Neural cell (in vitro differentiated cells): Measurements from ENCODE around the gene MTOR. TPM values are rescaled to one million over a fixed set of nuclear protein-coding genes. Genes with fewer than 3 reads are reported as not detected.

ENCODE experiments used
- H2AFZ ChIP-seq: fragments of 200-600, 300-800 bp; sonication (generic), shearing (Covaris generic); 2 replicates; pipeline ENCODE4 v1.6.0; 2014; ENCODE audit warnings: low read depth, mild to moderate bottlenecking, antibody characterized with exemption, low read length, moderate library complexity
- H3F3A ChIP-seq: fragments of 200-600 bp; shearing (Covaris generic); 2 replicates; pipeline ENCODE4 v1.6.1; 2016; ENCODE audit warnings: mild to moderate bottlenecking, moderate library complexity, mixed read lengths, antibody characterized with exemption, low read length; ENCODE audit not compliant: insufficient read depth, poor library complexity, severe bottlenecking
- H3K27ac ChIP-seq: fragments of 200-600, 300-800 bp; sonication (generic), shearing (Covaris generic); 2 replicates; pipeline ENCODE4 v1.5.1; 2014; ENCODE audit warnings: mild to moderate bottlenecking, low read length, moderate library complexity
- H3K27me3 ChIP-seq: fragments of 300-800, 200-600 bp; sonication (generic), shearing (Covaris generic); 2 replicates; pipeline ENCODE4 v1.6.0; 2014; ENCODE audit warnings: mild to moderate bottlenecking, low read depth, low read length, moderate library complexity; ENCODE audit not compliant: insufficient read depth
- H3K36me3 ChIP-seq: fragments of 300-800, 200-600 bp; sonication (generic), shearing (Covaris generic); 2 replicates; pipeline ENCODE4 v1.5.1; 2014; ENCODE audit warnings: mild to moderate bottlenecking, antibody characterized with exemption, low read length, moderate library complexity; ENCODE audit not compliant: insufficient read depth
- H3K4me2 ChIP-seq: fragments of 300-800, 200-600 bp; sonication (generic), shearing (Covaris generic); 2 replicates; pipeline ENCODE4 v1.6.0; 2014; ENCODE audit warnings: mild to moderate bottlenecking, low read length
- H3K4me3 ChIP-seq: fragments of 300-800, 200-600 bp; sonication (generic), shearing (Covaris generic); 2 replicates; pipeline ENCODE4 v1.5.1; 2014; ENCODE audit warnings: mild to moderate bottlenecking, low read length, moderate library complexity
- H3K79me2 ChIP-seq: fragments of 200-600 bp; shearing (Covaris generic); replicated peaks from 2 replicates; pipeline ENCODE4 v1.6.0; 2014; ENCODE audit warnings: mild to moderate bottlenecking, low read length, moderate library complexity; ENCODE audit not compliant: insufficient read depth
- H3K9ac ChIP-seq: fragments of 300-800, 200-600 bp; sonication (generic), shearing (Covaris generic); 2 replicates; pipeline ENCODE4 v1.6.1; 2016; ENCODE audit warnings: mild to moderate bottlenecking, low read length, mixed read lengths
- H3K9me2 ChIP-seq: fragments of 200-600 bp; shearing (Covaris generic); 2 replicates; pipeline ENCODE4 v1.6.1; 2016; ENCODE audit warnings: mild to moderate bottlenecking, low read length, mixed read lengths; ENCODE audit not compliant: insufficient read depth
- H3K9me3 ChIP-seq: fragments of 200-600, 300-800 bp; sonication (generic), shearing (Covaris generic); 2 replicates; pipeline ENCODE4 v1.6.1; 2016; ENCODE audit warnings: mild to moderate bottlenecking, mixed run types, low read length, moderate library complexity, mixed read lengths
- H4K20me1 ChIP-seq: fragments of 200-600 bp; shearing (Covaris generic); 2 replicates; pipeline ENCODE4 v1.6.1; 2016; ENCODE audit warnings: mild to moderate bottlenecking, mixed run types; ENCODE audit not compliant: insufficient read depth
- EP300 ChIP-seq: fragments of 450-650 bp; conservative IDR thresholded peaks from 2 replicates; pipeline ENCODE4 v1.6.1; 2014; ENCODE audit warnings: antibody characterized with exemption, mild to moderate bottlenecking, moderate library complexity; ENCODE audit not compliant: poor library complexity, severe bottlenecking
- EZH2 ChIP-seq: fragments of 200-600, 300-800 bp; shearing (Covaris generic), sonication (generic); IDR thresholded peaks from 2 replicates; pipeline ENCODE4 v1.6.1; 2014; ENCODE audit warnings: antibody characterized with exemption, low read length, borderline replicate concordance, mild to moderate bottlenecking; ENCODE audit not compliant: insufficient read depth, poor library complexity, severe bottlenecking
- MXI1 ChIP-seq: fragments of 450-650 bp; conservative IDR thresholded peaks from 2 replicates; pipeline ENCODE4 v1.6.1; 2014; ENCODE audit warnings: antibody characterized with exemption, mild to moderate bottlenecking; ENCODE audit not compliant: poor library complexity, severe bottlenecking
- POLR2AphosphoS5 ChIP-seq: IDR thresholded peaks from 2 replicates; pipeline ENCODE4 v1.6.1; 2012
- RAD21 ChIP-seq: fragments of 450-650 bp; conservative IDR thresholded peaks from 2 replicates; pipeline ENCODE4 v1.6.1; 2014; ENCODE audit warnings: antibody characterized with exemption, mild to moderate bottlenecking, moderate library complexity
- REST ChIP-seq: IDR thresholded peaks from 2 replicates; pipeline ENCODE4 v1.6.1; 2012; ENCODE audit warnings: borderline replicate concordance
- SMC3 ChIP-seq: fragments of 450-650 bp; conservative IDR thresholded peaks from 2 replicates; pipeline ENCODE4 v1.6.1; 2014; ENCODE audit warnings: antibody characterized with exemption, mild to moderate bottlenecking, moderate library complexity; ENCODE audit not compliant: poor library complexity
- TAF1 ChIP-seq: IDR thresholded peaks from 2 replicates; pipeline ENCODE4 v1.6.1; 2012; ENCODE audit warnings: low read depth
- polyA plus RNA-seq: library from polyadenylated mRNA; depleted of rRNA; stranded (reverse); fragments of >200 nt; gene quantifications from 2 replicates; pipeline ENCODE4 v1.2.3, GENCODE V29; 2014
- TF ChIP-seq, protein P1 (sequence below): fragments of 450-650 bp; IDR thresholded peaks from 2 replicates; pipeline ENCODE4 v1.5.1; 2014; ENCODE audit warnings: antibody characterized with exemption, mild to moderate bottlenecking, moderate library complexity; ENCODE audit not compliant: poor library complexity, severe bottlenecking

MTOR gene
- polyA plus RNA-seq, 1 donor from 2014 or later, result 41.2 TPM

GRCh38 chr1:11204396-11205190 is 57.8 kb downstream of the MTOR start:
- H3F3A ChIP-seq, result no peaks in the 10 kb centered on the region
- no peaks in the 10 kb centered on the region for H4K20me1 ChIP-seq
- H2AFZ ChIP-seq, result no peak overlapping the region
- no peak overlapping the region for H3K4me2 ChIP-seq
- no peaks in the 10 kb centered on the region for H3K9me2 ChIP-seq
- H3K27me3 ChIP-seq, result no peaks in the 10 kb centered on the region
- H3K27ac ChIP-seq, result no peak overlapping the region
- no peaks in the 10 kb centered on the region for H3K9me3 ChIP-seq
- H3K4me3 ChIP-seq, result no peak overlapping the region
- no peaks in the 10 kb centered on the region for H3K79me2 ChIP-seq
- H3K36me3 ChIP-seq, result peaks cover 11% of the 10 kb centered on the region
- TF ChIP-seq SMC3 (no peak), REST (no peak), EP300 (no peak), EZH2 (no peak), MXI1 (no peak), TAF1 (no peak), POLR2AphosphoS5 (no peak), RAD21 (no peak)
- TF ChIP-seq, protein P1, sequence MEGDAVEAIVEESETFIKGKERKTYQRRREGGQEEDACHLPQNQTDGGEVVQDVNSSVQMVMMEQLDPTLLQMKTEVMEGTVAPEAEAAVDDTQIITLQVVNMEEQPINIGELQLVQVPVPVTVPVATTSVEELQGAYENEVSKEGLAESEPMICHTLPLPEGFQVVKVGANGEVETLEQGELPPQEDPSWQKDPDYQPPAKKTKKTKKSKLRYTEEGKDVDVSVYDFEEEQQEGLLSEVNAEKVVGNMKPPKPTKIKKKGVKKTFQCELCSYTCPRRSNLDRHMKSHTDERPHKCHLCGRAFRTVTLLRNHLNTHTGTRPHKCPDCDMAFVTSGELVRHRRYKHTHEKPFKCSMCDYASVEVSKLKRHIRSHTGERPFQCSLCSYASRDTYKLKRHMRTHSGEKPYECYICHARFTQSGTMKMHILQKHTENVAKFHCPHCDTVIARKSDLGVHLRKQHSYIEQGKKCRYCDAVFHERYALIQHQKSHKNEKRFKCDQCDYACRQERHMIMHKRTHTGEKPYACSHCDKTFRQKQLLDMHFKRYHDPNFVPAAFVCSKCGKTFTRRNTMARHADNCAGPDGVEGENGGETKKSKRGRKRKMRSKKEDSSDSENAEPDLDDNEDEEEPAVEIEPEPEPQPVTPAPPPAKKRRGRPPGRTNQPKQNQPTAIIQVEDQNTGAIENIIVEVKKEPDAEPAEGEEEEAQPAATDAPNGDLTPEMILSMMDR, result no peak
- H3K9ac ChIP-seq, result no peak overlapping the region

DNA sequence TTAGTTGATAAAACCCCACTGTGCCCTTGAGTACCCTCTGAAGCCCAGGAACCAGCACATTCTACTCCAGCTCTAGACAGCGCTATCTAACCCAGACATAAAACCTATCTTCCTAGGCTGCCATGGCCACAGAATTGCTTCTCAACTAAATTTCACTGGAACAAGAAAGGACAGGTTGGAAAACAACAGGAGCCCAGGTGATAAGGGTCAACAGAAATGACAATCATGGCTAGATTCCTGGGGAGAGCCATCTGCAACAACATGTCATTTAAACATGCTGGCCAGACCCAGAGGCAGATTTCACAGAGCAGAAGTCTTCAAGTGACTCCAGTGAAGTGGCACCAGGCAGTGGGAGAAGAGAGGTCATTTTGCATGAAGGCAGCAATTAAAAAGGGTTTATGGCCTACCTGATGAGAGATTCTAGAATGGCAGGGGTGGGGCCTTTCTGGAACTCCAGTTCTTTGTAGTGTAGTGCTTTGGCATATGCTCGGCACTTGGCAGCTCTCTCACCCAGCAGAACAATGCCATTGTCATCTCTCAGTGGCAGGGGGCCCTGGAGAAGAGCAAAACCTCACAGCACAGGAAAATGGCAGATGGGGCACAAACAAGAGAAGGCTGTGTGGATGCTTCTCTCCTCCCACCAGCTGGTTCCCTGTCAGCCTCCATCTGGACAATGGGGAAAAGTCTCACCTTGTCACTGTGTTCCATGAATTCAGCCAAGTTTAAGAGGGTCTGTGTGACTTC is 63.3 kb downstream of the MTOR start:
- H4K20me1 ChIP-seq, result no peaks in the 10 kb centered on the region
- no peak overlapping the region for H2AFZ ChIP-seq
- no peak for TF ChIP-seq RAD21
- no peak for TF ChIP-seq REST
- TF ChIP-seq, protein P1, result no peak
- TF ChIP-seq TAF1, result no peak
- TF ChIP-seq SMC3, result no peak
- TF ChIP-seq EP300, result no peak
- no peak for TF ChIP-seq EZH2
- no peak for TF ChIP-seq MXI1
- TF ChIP-seq POLR2AphosphoS5, result no peak
- no peak overlapping the region for H3K4me2 ChIP-seq
- no peak overlapping the region for H3K27ac ChIP-seq
- no peaks in the 10 kb centered on the region for H3K9me3 ChIP-seq
- no peak overlapping the region for H3K9ac ChIP-seq
- H3F3A ChIP-seq, result no peaks in the 10 kb centered on the region
- no peak overlapping the region for H3K4me3 ChIP-seq
- no peaks in the 10 kb centered on the region for H3K9me2 ChIP-seq
- H3K36me3 ChIP-seq, result peaks cover 11% of the 10 kb centered on the region
- H3K27me3 ChIP-seq, result no peaks in the 10 kb centered on the region
- H3K79me2 ChIP-seq, result no peaks in the 10 kb centered on the region
